PC-9 (cell line): ENCODE measurements around the gene DLGAP5. TPM values are rescaled to one million over a fixed set of nuclear protein-coding genes. Genes with fewer than 3 reads are reported as not detected.

Source experiments
- BruUV-seq: library from RNA; stranded (reverse); fragments of 400-500 nt; replicated peaks from 2 replicates; lab custom pipeline; 2021; lab: Mats Ljungman, UMichigan
- CTCF ChIA-PET: fragments of 300-600 bp; sonication (Branson Sonifier 250); formaldehyde crosslinking; loops from one replicate; lab custom pipeline; 2022; ENCODE audit warnings: antibody characterized with exemption; lab: Charles Lee
- POLR2A ChIA-PET: fragments of 300-600 bp; sonication (Branson Sonifier 250); formaldehyde crosslinking; loops from one replicate; lab custom pipeline; 2022; ENCODE audit warnings: antibody characterized with exemption; ENCODE audit not compliant: unreplicated experiment; lab: Charles Lee
- DNase-seq, 2 experiments: peaks; one replicate each; pipeline versions ENCODE4 v3.0.0 to v3.0.0-alpha.2; 2015 to 2022; ENCODE audit warnings: mixed read lengths in 1 of 2
- H2AFZ ChIP-seq: fragments of 200-600 bp; sonication (generic); 2 replicates; pipeline ENCODE4 v1.8.1; 2017; ENCODE audit warnings: antibody characterized with exemption
- H3F3A ChIP-seq: fragments of 200-600 bp; sonication (generic); 2 replicates; pipeline ENCODE4 v1.8.1; 2017; ENCODE audit warnings: antibody characterized with exemption, mild to moderate bottlenecking, low read depth; ENCODE audit not compliant: insufficient read depth
- H3K27ac ChIP-seq: fragments of 200-600 bp; sonication (generic); 2 replicates; pipeline ENCODE4 v1.6.1; 2016; ENCODE audit warnings: mixed run types
- H3K27me3 ChIP-seq: fragments of 200-600 bp; sonication (generic); 2 replicates; pipeline ENCODE4 v1.6.1; 2016; ENCODE audit warnings: low read depth, mixed run types; ENCODE audit not compliant: insufficient read depth
- H3K36me3 ChIP-seq: fragments of 200-600 bp; sonication (generic); 2 replicates; pipeline ENCODE4 v1.6.1; 2016; ENCODE audit warnings: low read depth, mixed run types
- H3K4me1 ChIP-seq: fragments of 200-600 bp; sonication (generic); replicated peaks from 2 replicates; pipeline ENCODE4 v1.6.1; 2016; ENCODE audit warnings: mixed run types; ENCODE audit not compliant: insufficient read depth
- H3K4me2 ChIP-seq: fragments of 200-600 bp; sonication (generic); 2 replicates; pipeline ENCODE4 v1.6.1; 2017; ENCODE audit warnings: mixed run types
- H3K4me3 ChIP-seq: fragments of 200-600 bp; sonication (generic); 2 replicates; pipeline ENCODE4 v1.6.1; 2016; ENCODE audit warnings: mixed run types
- H3K79me2 ChIP-seq: fragments of 200-600 bp; sonication (generic); 2 replicates; pipeline ENCODE4 v1.6.1; 2017; ENCODE audit warnings: low read depth, mixed run types
- H3K9me2 ChIP-seq: fragments of 200-600 bp; sonication (generic); 2 replicates; pipeline ENCODE4 v1.8.1; 2017; ENCODE audit warnings: mild to moderate bottlenecking; ENCODE audit not compliant: insufficient read depth
- H3K9me3 ChIP-seq: fragments of 200-600 bp; sonication (generic); 2 replicates; pipeline ENCODE4 v1.8.1; 2016; ENCODE audit warnings: low read depth; ENCODE audit not compliant: insufficient read depth
- H4K20me1 ChIP-seq: fragments of 200-600 bp; sonication (generic); 2 replicates; pipeline ENCODE4 v1.8.1; 2017; ENCODE audit not compliant: insufficient read depth
- CTCF ChIP-seq: fragments of 200-600 bp; sonication (generic); conservative IDR thresholded peaks from 2 replicates; pipeline ENCODE4 v1.6.1; 2017; ENCODE audit warnings: mixed run types, antibody characterized with exemption, mild to moderate bottlenecking, moderate library complexity
- EZH2 ChIP-seq: fragments of 200-600 bp; sonication (generic); IDR thresholded peaks from 2 replicates; pipeline ENCODE4 v1.8.0; 2017; ENCODE audit warnings: antibody characterized with exemption, low read depth
- intact Hi-C: fragments of 100-400 bp; cut with micrococcal nuclease; formaldehyde crosslinking; loops from one replicate; pipeline ENCODE4 v1.10.0; 2022; ENCODE audit not compliant: unreplicated experiment
- total RNA-seq: library from RNA; stranded (reverse); gene quantifications from 2 replicates; pipeline ENCODE4 v1.2.3, GENCODE V29; 2021

Gene DLGAP5
- total RNA-seq, 1 experiment from 2014 or later = 80.0 TPM

- Histone ChIP-seq H3K27ac (no peak overlapping the region), H3K9me2 (no peaks in the 10 kb centered on the region), H4K20me1 (no peaks in the 10 kb centered on the region), H3K4me2 (no peak overlapping the region), H3K27me3 (no peaks in the 10 kb centered on the region), H3K9me3 (peaks cover 7% of the 10 kb centered on the region; the same call in 1 of the 2 replicates), H2AFZ (no peak overlapping the region), H3F3A (peaks cover 66% of the 10 kb centered on the region), H3K4me3 (no peak overlapping the region), H3K36me3 (no peaks in the 10 kb centered on the region), H3K4me1 (peaks cover 72% of the 10 kb centered on the region), H3K79me2 (no peaks in the 10 kb centered on the region)
- intact Hi-C loops = no loop called here
- ChIA-PET CTCF (no interaction called here), POLR2A (interaction anchor here (0.7 kb wide), 1 partner anchor 30 kb away, joined by 3 read pairs; no protein-coding TSS in a partner anchor)
- no peak for DNase-seq
- no TSS peak for BruUV-seq
- no peak for TF ChIP-seq CTCF
- no peak for TF ChIP-seq EZH2
These were observed 91.6 kb downstream of the DLGAP5 start for GRCh38 chr14:55099756-55100155.

GRCh38 chr14:55098561-55098898 lies 92.9 kb downstream of the DLGAP5 start:
- Histone ChIP-seq H3K9me2 (no peaks in the 10 kb centered on the region), H3K4me1 (peaks cover 69% of the 10 kb centered on the region), H2AFZ (no peak overlapping the region), H3K4me2 (0 out of 2 replicates have a peak overlapping the region, but pooled peaks have one; percentile 15), H3F3A (peaks cover 59% of the 10 kb centered on the region), H3K9me3 (no peaks in the 10 kb centered on the region), H3K27me3 (no peaks in the 10 kb centered on the region), H3K27ac (peak overlapping the region; percentile 72), H3K36me3 (no peaks in the 10 kb centered on the region), H3K79me2 (no peaks in the 10 kb centered on the region), H4K20me1 (no peaks in the 10 kb centered on the region), H3K4me3 (no peak overlapping the region)
- no TSS peak for BruUV-seq
- TF ChIP-seq CTCF = no peak
- TF ChIP-seq EZH2 = no peak
- intact Hi-C loops = no loop called here
- no peak for DNase-seq
- ChIA-PET POLR2A (interaction anchor here (0.9 kb wide), 2 partner anchors 9 to 18 kb away, joined by 3 to 5 read pairs; no protein-coding TSS in a partner anchor), CTCF (interaction anchor here (0.6 kb wide), 1 partner anchor 47 kb away, joined by 3 read pairs; no protein-coding TSS in a partner anchor)

Other genes starting within 250 kb of the DLGAP5 start
- 27.9 and 34.3 TPM in 2 replicates for gene WDHD1, start 164.5 kb downstream of the DLGAP5 start, total RNA-seq
- 25.3 and 33.4 TPM in 2 replicates for gene SOCS4, start 164.3 kb downstream of the DLGAP5 start, total RNA-seq
- 54.3 and 79.7 TPM in 2 replicates for gene MAPK1IP1L, start 139.9 kb downstream of the DLGAP5 start, total RNA-seq
- gene LGALS3, start 62.3 kb downstream of the DLGAP5 start, total RNA-seq = 122 and 142 TPM in 2 replicates
- gene FBXO34, start 79.8 kb upstream of the DLGAP5 start, total RNA-seq = 32.8 and 33.1 TPM in 2 replicates
- gene ATG14, start 220.2 kb upstream of the DLGAP5 start, total RNA-seq = 13.6 and 14.6 TPM in 2 replicates
- not detected in 2 replicates for gene TBPL2, start 249.0 kb upstream of the DLGAP5 start, total RNA-seq